ENCODE data around the gene IFT80.

DNA sequence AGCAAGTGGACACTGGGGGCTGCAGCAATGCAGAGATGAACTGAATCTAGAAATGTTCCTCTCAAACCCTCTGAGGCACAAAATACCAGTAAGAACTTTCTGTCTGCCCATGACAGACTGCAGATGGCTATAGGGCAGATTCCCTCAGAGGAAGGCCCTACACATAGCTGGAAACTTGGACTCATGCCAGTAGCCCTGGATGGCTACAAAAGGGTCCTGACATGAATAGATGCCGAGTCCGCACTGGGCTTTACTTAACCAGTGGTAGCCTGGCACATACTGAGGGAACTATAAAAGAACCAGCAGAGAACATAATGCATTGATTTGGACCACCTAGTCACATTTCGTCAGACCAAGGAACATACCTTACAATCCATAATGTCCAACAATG, 107.1 kb downstream of the IFT80 start:
- TF ChIP-seq, protein P1, sequence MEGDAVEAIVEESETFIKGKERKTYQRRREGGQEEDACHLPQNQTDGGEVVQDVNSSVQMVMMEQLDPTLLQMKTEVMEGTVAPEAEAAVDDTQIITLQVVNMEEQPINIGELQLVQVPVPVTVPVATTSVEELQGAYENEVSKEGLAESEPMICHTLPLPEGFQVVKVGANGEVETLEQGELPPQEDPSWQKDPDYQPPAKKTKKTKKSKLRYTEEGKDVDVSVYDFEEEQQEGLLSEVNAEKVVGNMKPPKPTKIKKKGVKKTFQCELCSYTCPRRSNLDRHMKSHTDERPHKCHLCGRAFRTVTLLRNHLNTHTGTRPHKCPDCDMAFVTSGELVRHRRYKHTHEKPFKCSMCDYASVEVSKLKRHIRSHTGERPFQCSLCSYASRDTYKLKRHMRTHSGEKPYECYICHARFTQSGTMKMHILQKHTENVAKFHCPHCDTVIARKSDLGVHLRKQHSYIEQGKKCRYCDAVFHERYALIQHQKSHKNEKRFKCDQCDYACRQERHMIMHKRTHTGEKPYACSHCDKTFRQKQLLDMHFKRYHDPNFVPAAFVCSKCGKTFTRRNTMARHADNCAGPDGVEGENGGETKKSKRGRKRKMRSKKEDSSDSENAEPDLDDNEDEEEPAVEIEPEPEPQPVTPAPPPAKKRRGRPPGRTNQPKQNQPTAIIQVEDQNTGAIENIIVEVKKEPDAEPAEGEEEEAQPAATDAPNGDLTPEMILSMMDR (IDR thresholded peaks at IDR 0.05) = no peak
- TF ChIP-seq POLR2A (IDR thresholded peaks at IDR 0.05) (no peak), EP300 (IDR thresholded peaks at IDR 0.05) (no peak), POLR2AphosphoS5 (IDR thresholded peaks at IDR 0.05) (no peak)
